Calu3 (cell line): ENCODE measurements around the gene SEPTIN5. TPM values are rescaled to one million over a fixed set of nuclear protein-coding genes. Genes with fewer than 3 reads are reported as not detected.

Experiments used
- BruUV-seq: library from RNA; stranded (reverse); fragments of 400-500 nt; replicated peaks from 2 replicates; lab custom pipeline; 2021; lab: Mats Ljungman, UMichigan
- CTCF ChIA-PET: fragments of 300-600 bp; sonication (Branson Sonifier 250); formaldehyde crosslinking; loops from one replicate; lab custom pipeline; 2022; ENCODE audit warnings: antibody characterized with exemption; lab: Charles Lee
- DNase-seq: peaks from one replicate; pipeline ENCODE4 v3.0.0; 2022
- H3K27ac Mint-ChIP-seq: one replicate; pipeline ENCODE4 v1.8.0; 2022; ENCODE audit warnings: mixed read lengths; ENCODE audit not compliant: unreplicated experiment
- H3K27me3 Mint-ChIP-seq: one replicate; pipeline ENCODE4 v1.8.0; 2022; ENCODE audit warnings: mixed read lengths; ENCODE audit not compliant: unreplicated experiment
- H3K36me3 Mint-ChIP-seq: one replicate; pipeline ENCODE4 v1.8.0; 2022; ENCODE audit warnings: mild to moderate bottlenecking, moderate library complexity, mixed read lengths; ENCODE audit not compliant: insufficient read depth, unreplicated experiment
- H3K4me1 Mint-ChIP-seq: one replicate; pipeline ENCODE4 v1.8.0; 2022; ENCODE audit warnings: mild to moderate bottlenecking, low read depth, mixed read lengths; ENCODE audit not compliant: unreplicated experiment
- H3K4me3 Mint-ChIP-seq: one replicate; pipeline ENCODE4 v1.8.0; 2022; ENCODE audit warnings: mild to moderate bottlenecking, low read depth, moderate library complexity, mixed read lengths; ENCODE audit not compliant: unreplicated experiment
- H3K9me3 Mint-ChIP-seq: one replicate; pipeline ENCODE4 v1.8.0; 2022; ENCODE audit warnings: low read depth, mixed read lengths; ENCODE audit not compliant: unreplicated experiment
- CTCF ChIP-seq: fragments of 200-600 bp; IDR thresholded peaks from one replicate; pipeline ENCODE4 v1.8.0; 2022; ENCODE audit warnings: antibody characterized with exemption; ENCODE audit not compliant: unreplicated experiment
- intact Hi-C: fragments of 100-400 bp; cut with micrococcal nuclease; formaldehyde crosslinking; loops from one replicate; pipeline ENCODE4 v1.10.0; 2022; ENCODE audit not compliant: unreplicated experiment
- total RNA-seq: library from RNA; stranded (reverse); gene quantifications from 2 replicates; pipeline ENCODE4 v1.2.3, GENCODE V29; 2022

The SEPTIN5 gene
- total RNA-seq, 1 experiment from 2014 or later, result 3.3 TPM

DNA sequence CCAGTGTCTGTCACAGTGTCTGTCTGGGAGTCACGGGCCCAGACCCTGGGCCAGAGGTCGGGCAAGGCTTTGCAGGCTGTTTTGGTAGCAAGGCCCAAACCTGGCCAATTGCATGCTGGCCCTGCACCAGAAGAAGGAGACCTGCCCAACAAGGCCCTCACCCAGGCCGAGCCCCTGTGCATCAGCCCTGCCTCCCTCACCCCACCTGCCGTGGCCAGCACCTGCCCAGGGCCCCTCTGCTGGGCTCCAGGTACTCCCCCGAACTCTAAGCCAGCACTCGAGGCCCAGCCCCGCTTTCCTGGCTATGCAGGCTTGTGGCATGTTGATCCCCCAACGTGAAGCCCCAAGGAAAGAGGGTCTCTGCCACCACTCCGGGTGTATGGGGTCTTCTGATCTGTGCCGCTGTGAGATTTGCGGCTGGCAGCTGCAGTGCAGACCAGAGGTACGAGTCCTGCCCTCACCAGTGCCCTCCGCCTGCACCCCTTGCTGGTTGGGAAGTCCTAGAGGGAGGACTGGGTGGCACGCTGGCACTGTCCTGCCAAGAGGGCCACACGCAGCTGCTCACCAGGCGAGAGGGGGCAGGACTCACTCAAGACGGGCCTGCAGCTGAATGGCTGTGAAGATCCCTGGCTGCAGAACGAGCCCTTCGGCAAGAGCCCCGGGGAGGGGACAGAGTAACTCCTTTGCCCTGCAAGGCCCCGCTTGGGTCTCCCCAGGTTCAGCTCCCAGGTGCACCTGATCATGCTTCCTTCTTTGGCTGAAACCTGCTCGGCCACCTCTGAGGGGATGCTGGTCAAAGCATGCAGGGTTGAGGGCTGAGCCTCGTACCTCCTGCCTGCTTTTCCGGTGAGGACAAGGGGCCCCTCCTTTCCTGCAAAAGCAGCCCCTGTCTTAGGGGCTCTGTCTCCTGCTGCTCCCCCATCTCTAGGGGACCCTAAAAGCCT, 6.7 kb upstream of the SEPTIN5 start:
- no peak for TF ChIP-seq CTCF
- H3K27ac Mint-ChIP-seq, result no peak overlapping the region
- no peak for DNase-seq
- no peak overlapping the region for H3K4me3 Mint-ChIP-seq
- no peaks in the 10 kb centered on the region for H3K36me3 Mint-ChIP-seq
- no peaks in the 10 kb centered on the region for H3K4me1 Mint-ChIP-seq
- BruUV-seq, result no TSS peak
- H3K27me3 Mint-ChIP-seq, result peaks cover 76% of the 10 kb centered on the region
- CTCF ChIA-PET, result no interaction called here
- intact Hi-C loops, result no loop called here
- no peaks in the 10 kb centered on the region for H3K9me3 Mint-ChIP-seq

DNA sequence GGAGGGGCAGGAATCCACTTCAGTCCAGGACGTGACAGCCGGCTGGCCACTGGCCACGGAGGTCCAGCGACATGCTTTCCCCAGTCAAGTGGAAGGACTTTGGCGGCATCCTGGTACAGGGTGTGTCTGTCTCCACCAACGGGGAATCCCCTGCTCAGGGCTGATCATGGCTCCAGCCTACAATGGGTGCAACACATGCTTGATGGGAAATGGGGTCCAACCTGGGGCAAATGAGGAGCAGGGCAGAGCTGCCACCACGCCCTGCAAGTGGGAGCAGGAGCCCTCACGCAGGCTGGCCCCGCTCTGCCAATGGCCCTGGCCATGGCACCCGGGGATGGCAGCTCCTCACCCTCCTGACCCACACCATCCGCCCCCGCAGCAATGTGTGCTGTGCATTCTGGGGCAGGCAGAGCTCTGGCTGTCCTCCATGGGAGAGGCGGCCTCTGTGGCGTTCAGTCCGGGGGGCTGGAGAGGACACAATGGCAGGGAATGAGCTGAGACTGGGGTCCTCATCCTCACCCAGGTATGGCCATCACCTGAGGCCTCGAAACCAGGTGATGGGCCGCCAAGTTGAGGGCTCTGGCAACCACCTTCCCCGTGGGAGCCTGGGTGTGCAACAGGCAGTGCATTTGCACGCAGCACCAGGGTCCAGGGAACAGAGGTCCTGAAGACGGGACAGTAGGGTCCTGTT, 5.8 kb upstream of the SEPTIN5 start:
- CTCF ChIA-PET, result no interaction called here
- Mint-ChIP-seq H3K4me3 (no peak overlapping the region), H3K9me3 (no peaks in the 10 kb centered on the region), H3K4me1 (no peaks in the 10 kb centered on the region), H3K27me3 (peaks cover 76% of the 10 kb centered on the region), H3K27ac (no peak overlapping the region), H3K36me3 (peaks cover 5% of the 10 kb centered on the region)
- TF ChIP-seq CTCF, result no peak
- no peak for DNase-seq
- BruUV-seq, result no TSS peak
- intact Hi-C loops, result no loop called here

DNA sequence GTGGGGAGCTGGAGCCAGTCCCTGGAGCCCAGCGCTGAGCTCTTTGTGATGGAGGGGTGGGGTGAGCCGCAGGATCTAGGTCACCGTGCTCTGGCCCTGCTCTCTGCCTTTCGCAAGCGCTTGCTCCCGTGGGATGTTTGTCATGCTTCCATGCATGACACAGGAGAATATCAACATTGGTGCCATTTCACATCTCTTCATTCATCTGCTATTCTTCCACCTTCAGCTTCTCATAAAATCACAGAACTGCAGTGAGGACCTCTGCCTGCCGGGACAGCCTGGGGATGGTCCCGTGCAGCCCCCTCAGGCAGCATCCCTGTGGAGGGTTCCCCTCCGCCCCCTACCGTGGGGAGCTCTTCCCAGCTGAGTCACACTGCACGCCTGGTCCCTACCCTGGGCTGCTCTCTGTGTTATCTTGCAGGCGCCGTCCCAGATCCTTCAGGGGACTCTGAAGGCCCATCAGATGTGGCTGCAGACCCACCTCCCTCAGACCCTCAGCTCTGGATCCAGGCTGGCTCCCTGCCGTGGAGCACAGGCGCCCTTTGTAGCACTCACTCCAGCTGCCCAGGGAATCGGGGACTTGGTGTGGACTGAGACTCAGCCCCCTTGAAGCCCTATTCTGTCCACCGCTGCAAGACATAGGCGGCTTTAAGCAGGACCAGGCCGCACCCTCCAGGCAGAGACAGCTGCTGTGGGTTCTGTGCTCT, 5.1 kb upstream of the SEPTIN5 start:
- H3K4me3 Mint-ChIP-seq, result no peak overlapping the region
- H3K27ac Mint-ChIP-seq, result no peak overlapping the region
- DNase-seq, result no peak
- H3K4me1 Mint-ChIP-seq, result no peaks in the 10 kb centered on the region
- H3K36me3 Mint-ChIP-seq, result peaks cover 11% of the 10 kb centered on the region
- no peaks in the 10 kb centered on the region for H3K9me3 Mint-ChIP-seq
- H3K27me3 Mint-ChIP-seq, result peaks cover 76% of the 10 kb centered on the region
- BruUV-seq, result no TSS peak
- TF ChIP-seq CTCF, result no peak
- CTCF ChIA-PET, result no interaction called here
- intact Hi-C loops, result no loop called here

DNA sequence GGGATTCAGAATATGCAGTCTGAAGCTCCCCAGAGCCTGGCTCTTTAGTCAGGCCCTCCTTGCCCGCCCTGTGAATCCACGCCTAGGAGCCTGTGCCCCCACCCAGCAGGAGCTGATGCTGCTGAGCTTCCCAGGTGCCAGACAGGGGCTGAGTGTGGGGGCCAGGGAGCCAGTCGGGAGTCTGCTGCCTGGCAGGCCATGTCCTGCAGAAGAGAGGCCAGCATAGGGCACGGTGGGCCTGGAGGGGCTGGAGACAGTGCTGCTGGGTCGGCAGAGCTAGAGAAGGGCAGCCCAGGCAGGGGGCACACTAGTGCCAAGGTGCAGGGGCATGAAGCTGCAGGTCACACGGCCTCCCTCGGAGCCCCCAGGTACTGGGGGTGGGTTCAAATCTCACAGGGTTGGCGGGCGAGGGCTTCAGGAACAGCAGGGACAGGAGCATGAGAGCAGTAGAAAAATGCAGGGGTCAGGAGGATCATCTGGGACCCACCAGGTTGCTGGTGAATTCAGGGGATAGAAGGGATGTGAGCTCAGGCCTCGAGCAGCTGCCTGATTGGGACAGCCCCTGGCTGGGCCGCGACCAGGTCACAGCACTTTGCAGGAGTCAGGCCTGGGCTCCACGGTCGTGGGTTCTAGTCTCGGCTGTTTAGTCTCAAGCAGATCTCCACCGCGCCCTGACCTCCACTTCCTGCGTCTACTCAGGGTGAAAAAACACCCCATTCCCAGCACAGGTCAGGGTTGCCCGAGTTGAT, 4.1 kb upstream of the SEPTIN5 start:
- TF ChIP-seq CTCF, result no peak
- CTCF ChIA-PET, result interaction anchor here (0.6 to 0.7 kb wide), 2 partner anchors 9 to 188 kb away, joined by 3 to 4 read pairs; no protein-coding TSS in a partner anchor
- Mint-ChIP-seq H3K9me3 (no peaks in the 10 kb centered on the region), H3K4me3 (no peak overlapping the region), H3K27ac (no peak overlapping the region), H3K4me1 (no peaks in the 10 kb centered on the region), H3K27me3 (peaks cover 71% of the 10 kb centered on the region), H3K36me3 (peaks cover 18% of the 10 kb centered on the region)
- no peak for DNase-seq
- intact Hi-C loops, result no loop called here
- BruUV-seq, result no TSS peak
